NT2/D1 (cell line): ENCODE results near the gene PPDPF.

ENCODE experiments used
- YY1 ChIP-seq: IDR thresholded peaks from 2 replicates; pipeline ENCODE4 v1.6.1; 2011; ENCODE audit not compliant: insufficient read length, insufficient read depth
- ZNF274 ChIP-seq: IDR thresholded peaks from 2 replicates; pipeline ENCODE4 v1.6.1; 2011; ENCODE audit warnings: mild to moderate bottlenecking, low read depth, low read length

DNA sequence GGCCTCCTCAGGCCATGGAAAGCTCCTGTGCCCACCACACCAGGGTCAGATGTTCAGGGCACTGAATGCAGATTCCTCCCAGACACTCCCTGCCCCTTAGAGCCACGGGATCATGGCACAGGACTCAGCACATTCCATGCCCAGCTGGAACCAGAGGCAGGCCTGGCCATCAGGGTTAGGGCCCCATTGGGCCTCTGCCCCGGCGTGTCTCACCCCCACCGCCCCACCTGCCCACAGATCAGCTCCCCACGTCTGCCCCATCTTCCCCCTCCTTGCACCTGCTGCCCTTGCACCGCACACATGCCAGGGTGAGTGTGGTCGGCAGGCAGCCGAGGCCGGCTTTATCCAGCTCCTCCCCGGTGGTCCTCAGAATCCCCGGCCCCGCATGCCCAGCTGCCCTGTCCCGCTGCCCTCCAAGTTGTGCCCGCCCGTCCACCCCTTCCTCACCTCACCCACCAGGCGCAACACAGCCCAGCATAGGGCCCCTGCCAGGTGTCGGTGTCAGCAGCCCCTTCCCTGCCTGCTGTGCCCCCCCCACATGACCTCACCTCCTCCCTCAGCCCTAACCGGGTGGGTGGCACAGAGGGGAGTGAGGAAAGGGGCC, 29.2 kb downstream of the PPDPF start:
- TF ChIP-seq ZNF274 (no peak), YY1 (no peak)
